ENCODE data around the gene MAPKAP1.

The MAPKAP1 gene

DNA sequence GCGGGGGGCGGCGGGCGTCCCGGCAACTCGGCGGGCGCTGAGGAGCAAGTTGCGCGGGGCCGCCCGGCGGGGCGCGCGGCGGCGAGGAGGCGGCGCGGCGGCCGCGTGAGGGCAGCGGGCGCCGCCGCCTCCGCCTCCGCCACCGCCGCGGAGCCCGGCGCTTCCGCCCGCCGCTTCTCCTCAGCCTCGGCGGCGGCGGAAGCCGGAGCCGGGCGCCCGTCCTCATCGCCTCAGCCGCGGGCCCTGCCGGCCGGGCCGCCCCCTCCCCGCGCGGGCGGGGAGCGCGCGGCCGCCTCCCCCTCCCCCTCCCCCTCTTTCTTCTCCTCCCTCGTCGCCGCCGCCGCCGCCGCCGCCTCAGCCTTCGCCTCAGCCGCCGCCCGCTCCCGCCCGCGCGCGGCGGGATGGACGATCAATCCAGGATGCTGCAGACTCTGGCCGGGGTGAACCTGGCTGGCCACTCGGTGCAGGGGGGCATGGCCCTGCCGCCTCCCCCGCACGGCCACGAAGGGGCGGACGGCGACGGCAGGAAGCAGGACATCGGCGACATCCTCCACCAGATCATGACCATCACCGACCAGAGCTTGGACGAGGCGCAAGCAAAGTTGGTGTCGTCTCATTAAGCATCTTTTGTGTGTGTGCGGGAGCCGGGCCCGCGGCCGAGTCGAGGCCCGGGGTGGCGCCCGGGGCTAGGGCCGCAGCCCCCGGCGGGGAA is 40.2 kb upstream of the MAPKAP1 start, which contains the start of gene PBX3:
Gene PBX3, plus strand, starts transcription at position 321 of the 712 bp plus-strand sequence.
- peaks cover 18 to 23% of the 10 kb centered on the region in 2 experiments for H3K4me1 ChIP-seq (ENCODE audit: control insufficient read depth in 1 of 2, insufficient read depth in 1 of 2, low read depth in 1 of 2, low read length in 1 of 2)
- H3K9me3 ChIP-seq: no peaks in the 10 kb centered on the region
- peak within 1 kb of the TSS; percentile 89 to 95 for H3K4me3 ChIP-seq (ENCODE audit: low read depth in 1 of 2, low read length in 1 of 2)
- H3K27me3 ChIP-seq: peaks cover 33% of the 10 kb centered on the region
- H3K36me3 ChIP-seq: no peaks in the 10 kb centered on the region
- H3K27ac ChIP-seq: peak within 1 kb of the TSS; percentile 85
- no peak for TF ChIP-seq CTCF (IDR thresholded peaks at IDR 0.05)

GRCh38 chr9:125746774-125747052 is 39.7 kb upstream of the MAPKAP1 start:
- no peaks in the 10 kb centered on the region for H3K36me3 ChIP-seq
- H3K27me3 ChIP-seq: peaks cover 35% of the 10 kb centered on the region
- peak overlapping the region; percentile 85 for H3K27ac ChIP-seq
- H3K9me3 ChIP-seq: no peaks in the 10 kb centered on the region
- H3K4me1 ChIP-seq (ENCODE audit: control insufficient read depth in 1 of 2, insufficient read depth in 1 of 2, low read depth in 1 of 2, low read length in 1 of 2): peaks cover 18 to 23% of the 10 kb centered on the region in 2 experiments
- H3K4me3 ChIP-seq (ENCODE audit: low read depth in 1 of 2, low read length in 1 of 2): peak overlapping the region; percentile 89 to 92
- no peak for TF ChIP-seq CTCF (IDR thresholded peaks at IDR 0.05)

DNA sequence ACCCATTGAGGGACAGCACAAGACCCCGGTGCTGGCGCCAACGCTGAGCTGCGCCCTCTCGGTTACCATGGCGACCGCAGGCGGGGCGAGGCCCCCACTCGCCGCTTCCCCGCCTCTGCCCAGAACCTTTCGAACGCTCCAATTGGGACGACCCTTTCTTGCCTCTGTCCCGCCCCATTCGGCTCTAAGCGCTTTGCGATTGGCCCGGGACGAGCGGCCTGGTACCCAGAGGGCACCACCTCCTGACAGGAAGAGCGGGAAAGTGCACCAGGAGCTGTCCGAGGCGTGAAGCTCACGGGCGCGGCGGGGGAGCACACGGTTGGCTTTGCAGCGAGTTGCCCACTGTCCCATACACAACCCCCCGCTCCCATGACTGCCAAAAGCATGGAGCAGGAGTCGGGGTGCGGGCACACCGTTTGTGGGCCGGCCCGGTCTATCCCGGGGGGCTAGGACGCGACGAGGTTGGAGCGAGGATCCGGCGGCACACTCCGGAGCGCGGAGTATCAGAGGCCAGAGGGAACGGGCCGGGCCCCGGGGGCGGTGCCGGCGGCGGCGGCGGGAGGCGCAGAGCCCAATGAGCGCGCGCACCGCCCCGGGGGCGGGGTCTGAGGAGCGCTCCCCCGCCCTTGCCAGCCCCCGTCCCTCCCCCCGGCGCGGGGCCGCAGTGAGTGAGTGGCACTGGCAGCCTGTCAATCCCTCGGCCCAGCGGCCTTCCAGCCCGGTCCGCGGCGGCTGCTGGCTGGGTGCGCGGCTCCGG is 39.2 kb upstream of the MAPKAP1 start:
- H3K36me3 ChIP-seq: no peaks in the 10 kb centered on the region
- H3K27ac ChIP-seq: peak overlapping the region; percentile 85
- peak overlapping the region; percentile 73 to 92 for H3K4me3 ChIP-seq (ENCODE audit: low read depth in 1 of 2, low read length in 1 of 2)
- no peaks in the 10 kb centered on the region for H3K9me3 ChIP-seq
- H3K4me1 ChIP-seq (ENCODE audit: control insufficient read depth in 1 of 2, insufficient read depth in 1 of 2, low read depth in 1 of 2, low read length in 1 of 2): peaks cover 18 to 23% of the 10 kb centered on the region in 2 experiments
- TF ChIP-seq CTCF (IDR thresholded peaks at IDR 0.05): peak; percentile 16
- H3K27me3 ChIP-seq: peaks cover 35% of the 10 kb centered on the region

DNA sequence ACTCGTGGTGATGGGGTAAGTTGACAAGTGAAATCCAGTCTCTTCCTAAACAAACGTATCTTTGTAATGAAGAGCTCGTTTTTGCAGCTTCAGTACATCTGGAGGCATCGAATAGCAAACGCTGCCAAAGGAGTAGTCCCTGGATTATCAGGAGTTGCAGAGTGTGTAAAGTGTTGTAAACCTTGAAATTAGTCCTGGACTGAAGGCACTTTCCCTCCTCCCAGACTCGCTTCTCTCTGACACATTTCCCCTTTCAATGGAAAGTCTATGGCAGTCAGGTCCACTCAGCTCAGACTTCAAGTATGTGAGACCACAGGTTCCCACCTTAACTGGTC is 38.6 kb upstream of the MAPKAP1 start:
- no peaks in the 10 kb centered on the region for H3K9me3 ChIP-seq
- peak overlapping the region; percentile 73 to 92 for H3K4me3 ChIP-seq (ENCODE audit: low read depth in 1 of 2, low read length in 1 of 2)
- H3K27me3 ChIP-seq: peaks cover 35% of the 10 kb centered on the region
- no peak for TF ChIP-seq CTCF (IDR thresholded peaks at IDR 0.05)
- H3K4me1 ChIP-seq (ENCODE audit: control insufficient read depth in 1 of 2, insufficient read depth in 1 of 2, low read depth in 1 of 2, low read length in 1 of 2): peaks cover 18 to 23% of the 10 kb centered on the region in 2 experiments
- H3K27ac ChIP-seq: peak overlapping the region; percentile 85
- H3K36me3 ChIP-seq: no peaks in the 10 kb centered on the region

- H3K27ac ChIP-seq: no peak overlapping the region
- H3K27me3 ChIP-seq: peaks cover 35% of the 10 kb centered on the region
- TF ChIP-seq CTCF (IDR thresholded peaks at IDR 0.05): no peak
- no peaks in the 10 kb centered on the region for H3K9me3 ChIP-seq
- peaks cover 18 to 23% of the 10 kb centered on the region in 2 experiments for H3K4me1 ChIP-seq (ENCODE audit: control insufficient read depth in 1 of 2, insufficient read depth in 1 of 2, low read depth in 1 of 2, low read length in 1 of 2)
- no peaks in the 10 kb centered on the region for H3K36me3 ChIP-seq
- no peak overlapping the region for H3K4me3 ChIP-seq (ENCODE audit: low read depth in 1 of 2, low read length in 1 of 2)
Measured at GRCh38 chr9:125745018-125745417, 38.0 kb upstream of the MAPKAP1 start.
